H1 (cell line): Measurements from ENCODE around the gene ANKRD40. TPM values are rescaled to one million over a fixed set of nuclear protein-coding genes. Genes with fewer than 3 reads are reported as not detected.

Experiments used
- CTCF ChIA-PET: fragments of 300-600 bp; sonication (Branson Sonifier 250); formaldehyde crosslinking; loops from one replicate; lab custom pipeline; 2021; ENCODE audit not compliant: partially characterized antibody; lab: Charles Lee
- POLR2A ChIA-PET: fragments of 300-600 bp; sonication (Branson Sonifier 250); formaldehyde crosslinking; loops from one replicate; lab custom pipeline; 2021; ENCODE audit warnings: inconsistent platforms; ENCODE audit not compliant: partially characterized antibody; lab: Charles Lee
- DNase-seq, 2 experiments: peaks; one replicate each; pipeline versions ENCODE4 v3.0.0 to v3.0.0-alpha.2; 2010 to 2022; ENCODE audit warnings: low spot score in 2 of 2, low read depth in 1 of 2, mixed read lengths in 1 of 2
- FAIRE-seq: peaks from 2 replicates; lab custom pipeline; 2011; peaks lifted over from hg19 to GRCh38; lab: Jason Lieb, UNC
- H2AFZ ChIP-seq: 2 replicates; pipeline ENCODE4 v1.8.1; 2012; ENCODE audit warnings: low read length, inconsistent platforms
- H2AK5ac ChIP-seq: 2 replicates; pipeline ENCODE4 v1.6.1; 2013; ENCODE audit warnings: low read depth, low read length
- H2BK120ac ChIP-seq: replicated peaks from 2 replicates; pipeline ENCODE3; 2013; ENCODE audit warnings: low read depth, low read length, inconsistent platforms
- H2BK12ac ChIP-seq: 2 replicates; pipeline ENCODE4 v1.6.1; 2013; ENCODE audit warnings: low read depth, low read length
- H2BK15ac ChIP-seq: 2 replicates; pipeline ENCODE4 v1.6.1; 2013; ENCODE audit warnings: low read length
- H2BK20ac ChIP-seq: 2 replicates; pipeline ENCODE4 v1.6.1; 2013; ENCODE audit warnings: low read length
- H2BK5ac ChIP-seq: 2 replicates; pipeline ENCODE4 v1.6.1; 2013; ENCODE audit warnings: low read depth, low read length
- H3K14ac ChIP-seq: 2 replicates; pipeline ENCODE4 v1.6.1; 2013; ENCODE audit warnings: inconsistent platforms; ENCODE audit not compliant: insufficient read length
- H3K18ac ChIP-seq: 2 replicates; pipeline ENCODE4 v1.6.1; 2013; ENCODE audit warnings: low read length; ENCODE audit errors: extremely low read depth
- H3K23ac ChIP-seq: 2 replicates; pipeline ENCODE4 v1.6.1; 2013; ENCODE audit warnings: inconsistent platforms; ENCODE audit not compliant: insufficient read length
- H3K23me2 ChIP-seq: 2 replicates; pipeline ENCODE4 v1.6.1; 2013; ENCODE audit warnings: low read depth, low read length
- H3K27ac ChIP-seq: 2 replicates; pipeline ENCODE4 v1.6.1; 2011; ENCODE audit warnings: low read depth, low read length, inconsistent platforms
- H3K27me3 ChIP-seq, 4 experiments: replicated peaks in 1 of 4; 1 replicate in 1 of 4; 2 replicates in 3 of 4; pipeline versions ENCODE4 v1.6.1 to v1.8.1; 2011 to 2013; ENCODE audit warnings: low read length in 3 of 4, mild to moderate bottlenecking in 3 of 4, inconsistent platforms in 2 of 4, mixed read lengths in 2 of 4, moderate library complexity in 1 of 4; ENCODE audit not compliant: control insufficient read depth in 3 of 4, insufficient read depth in 3 of 4; ENCODE audit errors: extremely low read depth in 1 of 4
- H3K36me3 ChIP-seq, 4 experiments: 2 replicates each; pipeline versions ENCODE4 v1.6.1 to v1.8.1; 2011 to 2013; ENCODE audit warnings: mild to moderate bottlenecking in 4 of 4, low read length in 3 of 4, moderate library complexity in 2 of 4, control low read depth in 1 of 4, inconsistent platforms in 1 of 4; ENCODE audit not compliant: insufficient read depth in 4 of 4, control insufficient read depth in 2 of 4
- H3K4ac ChIP-seq: replicated peaks from 2 replicates; pipeline ENCODE3; 2013; ENCODE audit warnings: low read length, low read depth, mixed read lengths, inconsistent platforms; ENCODE audit not compliant: insufficient read length
- H3K4me1 ChIP-seq, 4 experiments: replicated peaks in 1 of 4; 1 replicate in 1 of 4; 2 replicates in 3 of 4; pipeline versions ENCODE4 v1.6.1 to v1.8.1; 2011 to 2013; ENCODE audit warnings: low read length in 3 of 4, inconsistent platforms in 2 of 4, mixed read lengths in 1 of 4; ENCODE audit not compliant: insufficient read depth in 4 of 4, control insufficient read depth in 3 of 4
- H3K4me2 ChIP-seq, 2 experiments: 2 replicates each; pipeline versions ENCODE4 v1.6.1 to v1.8.1; 2011 to 2013; ENCODE audit warnings: low read depth in 2 of 2, low read length in 2 of 2, control low read depth in 1 of 2, inconsistent platforms in 1 of 2, mild to moderate bottlenecking in 1 of 2; ENCODE audit not compliant: insufficient read depth in 1 of 2
- H3K4me3 ChIP-seq, 4 experiments: fragments of 200-600, 300-600 bp in 1 of 4; sonication (generic), shearing (Covaris generic), sonication (Bioruptor Twin) in 1 of 4; 2 replicates each; pipeline versions ENCODE4 v1.5.1 to v1.8.1; 2011 to 2016; ENCODE audit warnings: low read length in 4 of 4, low read depth in 3 of 4, control low read depth in 2 of 4, inconsistent platforms in 2 of 4, mild to moderate bottlenecking in 2 of 4, mixed read lengths in 1 of 4, moderate library complexity in 1 of 4; ENCODE audit not compliant: insufficient read depth in 2 of 4; ENCODE audit errors: extremely low read depth in 1 of 4
- H3K56ac ChIP-seq: replicated peaks from 2 replicates; pipeline ENCODE3; 2013; ENCODE audit warnings: low read depth, mild to moderate bottlenecking, mixed read lengths, low read length, inconsistent platforms; ENCODE audit not compliant: insufficient read length
- H3K79me1 ChIP-seq: 2 replicates; pipeline ENCODE4 v1.6.1; 2013; ENCODE audit warnings: low read depth, low read length, control low read depth
- H3K79me2 ChIP-seq, 2 experiments: 2 replicates each; pipeline versions ENCODE4 v1.6.1 to v1.8.1; 2012 to 2013; ENCODE audit warnings: low read length in 2 of 2, mild to moderate bottlenecking in 2 of 2, inconsistent platforms in 1 of 2; ENCODE audit not compliant: insufficient read depth in 2 of 2, control insufficient read depth in 1 of 2
- H3K9ac ChIP-seq, 4 experiments: replicated peaks in 1 of 4; 1 replicate in 1 of 4; 2 replicates in 3 of 4; pipeline versions ENCODE4 v1.6.1 to v1.8.1; 2011 to 2013; ENCODE audit warnings: low read depth in 3 of 4, low read length in 3 of 4, control low read depth in 2 of 4, mild to moderate bottlenecking in 2 of 4, moderate library complexity in 2 of 4, inconsistent platforms in 1 of 4; ENCODE audit errors: extremely low read depth in 1 of 4
- H3K9me3 ChIP-seq, 2 experiments: 2 replicates each; pipeline versions ENCODE4 v1.6.1 to v1.8.1; 2012 to 2013; ENCODE audit warnings: mild to moderate bottlenecking in 2 of 2, moderate library complexity in 2 of 2, control low read depth in 1 of 2, inconsistent platforms in 1 of 2, low read depth in 1 of 2, low read length in 1 of 2, mixed read lengths in 1 of 2; ENCODE audit not compliant: insufficient read depth in 2 of 2
- H4K20me1 ChIP-seq, 2 experiments: replicated peaks in 1 of 2; 2 replicates each; pipeline versions ENCODE3 to v1.8.1; 2011 to 2013; ENCODE audit warnings: inconsistent platforms in 2 of 2, low read length in 2 of 2, mild to moderate bottlenecking in 1 of 2; ENCODE audit not compliant: insufficient read depth in 2 of 2, control insufficient read depth in 1 of 2
- H4K5ac ChIP-seq: 2 replicates; pipeline ENCODE4 v1.6.1; 2013; ENCODE audit warnings: low read length, low read depth, mixed read lengths, inconsistent platforms; ENCODE audit not compliant: insufficient read length
- H4K8ac ChIP-seq: 2 replicates; pipeline ENCODE4 v1.8.0; 2013; ENCODE audit warnings: mild to moderate bottlenecking, moderate library complexity, low read length, inconsistent platforms; ENCODE audit not compliant: insufficient read depth; ENCODE audit errors: extremely low read depth
- H4K91ac ChIP-seq: replicated peaks from 2 replicates; pipeline ENCODE3; 2013; ENCODE audit warnings: low read length, mixed read lengths, inconsistent platforms; ENCODE audit not compliant: insufficient read length
- CBX5 ChIP-seq: fragments of 300-800, 300-1000 bp; sonication (generic); IDR thresholded peaks from 2 replicates; pipeline ENCODE4 v1.7.1; 2016; ENCODE audit warnings: antibody characterized with exemption, low read length, low read depth
- CHD1 ChIP-seq: IDR thresholded peaks from 2 replicates; pipeline ENCODE4 v1.6.1; 2012; ENCODE audit warnings: low read depth, low read length, improper control_type of control experiment
- CREB1 ChIP-seq: IDR thresholded peaks from 2 replicates; pipeline ENCODE4 v1.6.1; 2012; ENCODE audit warnings: inconsistent platforms
- EGR1 ChIP-seq: IDR thresholded peaks from 2 replicates; pipeline ENCODE4 v1.6.1; 2011; ENCODE audit warnings: low read depth, low read length, borderline replicate concordance
- FOSL1 ChIP-seq: IDR thresholded peaks from 2 replicates; pipeline ENCODE4 v1.6.1; 2011; ENCODE audit warnings: mild to moderate bottlenecking, low read depth, low read length, moderate library complexity; ENCODE audit not compliant: insufficient read depth
- HDAC2 ChIP-seq, 2 experiments: fragments of 300-600 bp in 1 of 2; sonication (generic) in 1 of 2; IDR thresholded peaks; 2 replicates each; pipeline ENCODE4 v1.6.1; 2011 to 2012; ENCODE audit warnings: low read depth in 2 of 2, low read length in 2 of 2, mild to moderate bottlenecking in 2 of 2, moderate library complexity in 2 of 2, borderline replicate concordance in 1 of 2, inconsistent platforms in 1 of 2
- KDM1A ChIP-seq: fragments of 200-600, 300-600 bp; sonication (generic); IDR thresholded peaks from 2 replicates; pipeline ENCODE4 v1.7.1; 2016; ENCODE audit warnings: mild to moderate bottlenecking, low read length, borderline replicate concordance
- NANOG ChIP-seq: IDR thresholded peaks from 2 replicates; pipeline ENCODE4 v1.6.1; 2011; ENCODE audit warnings: low read length, low read depth, mild to moderate bottlenecking, inconsistent platforms; ENCODE audit not compliant: insufficient read depth, poor library complexity, severe bottlenecking
- POLR2A ChIP-seq, 2 experiments: IDR thresholded peaks; 1 replicate in 1 of 2; 2 replicates in 1 of 2; pipeline ENCODE4 v1.6.1; 2011; ENCODE audit warnings: low read depth in 2 of 2, low read length in 2 of 2, mild to moderate bottlenecking in 2 of 2; ENCODE audit errors: control extremely low read depth in 1 of 2
- RBBP5 ChIP-seq: IDR thresholded peaks from 2 replicates; pipeline ENCODE4 v1.7.1; 2012; ENCODE audit warnings: low read depth, mild to moderate bottlenecking, inconsistent platforms, low read length, moderate library complexity, borderline replicate concordance
- RXRA ChIP-seq: IDR thresholded peaks from 2 replicates; pipeline ENCODE4 v1.6.1; 2011; ENCODE audit warnings: low read depth, mild to moderate bottlenecking, low read length, moderate library complexity; ENCODE audit not compliant: insufficient read depth
- SP2 ChIP-seq: IDR thresholded peaks from 2 replicates; pipeline ENCODE4 v1.6.1; 2012; ENCODE audit warnings: mild to moderate bottlenecking, low read length, inconsistent platforms
- WGBS, 2 experiments: shearing (Covaris generic) in 1 of 2; methylation state at CpG; one replicate each; pipeline versions ENCODE4 v1.1.6 to v1.1.7; 2013 to 2015; ENCODE audit warnings: low lambda C conversion rate in 2 of 2, mixed read lengths in 2 of 2, inconsistent platforms in 1 of 2, low coverage in 1 of 2, missing lambda C conversion rate in 1 of 2; ENCODE audit not compliant: insufficient replicate concordance in 2 of 2, insufficient coverage in 1 of 2, insufficient read length in 1 of 2; ENCODE audit errors: extremely low coverage in 1 of 2, missing lambda C conversion rate in 1 of 2; 5-methylcytosine and 5-hydroxymethylcytosine counted together
- polyA plus RNA-seq, 7 experiments: library from polyadenylated mRNA; depleted of rRNA in 3 of 7; stranded (reverse) in 5 of 7; unstranded in 2 of 7; fragments of >200 nt in 5 of 7; fragments of 200-250 nt in 2 of 7; gene quantifications; 1 replicate in 5 of 7; 2 replicates in 1 of 7; 4 replicates in 1 of 7; pipeline versions ENCODE4 v1.2.1 to v1.2.3, GENCODE V29; 2011 to 2013; ENCODE audit warnings: missing spikeins in 2 of 7, mixed read lengths in 2 of 7
- total RNA-seq: library from RNA; stranded (reverse); fragmentation: NEBNext Ultra II Directional; extraction: Animal tissue kit (Norgen Biotek cat#: 25700); gene quantifications from 2 replicates; pipeline ENCODE4 v1.2.1, GENCODE V29; 2021
- TF ChIP-seq, protein P1 (sequence below): IDR thresholded peaks from 2 replicates; pipeline ENCODE4 v1.6.1; 2012; ENCODE audit warnings: inconsistent platforms

Gene ANKRD40
- total and polyA plus RNA-seq, 2 of the 8 experiments (the other 6 are each of a cell fraction or from before 2014, with no cell fraction given): 26.1 to 50.1 TPM

DNA sequence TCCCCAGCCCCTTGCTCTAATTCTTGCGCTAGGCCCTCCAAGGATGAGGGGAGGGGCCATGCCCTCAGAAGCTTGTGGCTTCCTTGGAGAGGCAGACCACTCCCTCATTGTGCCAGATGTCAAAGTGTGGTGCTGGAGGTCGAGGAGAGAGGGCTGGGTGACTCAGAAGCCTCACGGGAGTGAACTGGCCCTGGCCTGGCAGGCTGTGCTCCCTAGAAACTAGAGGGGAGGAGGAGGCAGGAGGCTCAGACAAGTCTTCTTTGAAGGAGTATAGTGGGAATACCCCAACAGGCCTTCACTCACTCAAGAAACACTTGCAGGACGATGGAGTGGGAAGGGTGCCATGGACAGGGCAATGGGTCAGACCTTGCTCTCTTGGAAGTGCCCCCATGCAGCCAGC, 18.5 kb downstream of the ANKRD40 start:
- Histone ChIP-seq H3K27me3 (no peaks in the 10 kb centered on the region), H2BK5ac (no peak overlapping the region), H3K27ac (no peak overlapping the region), H2AK5ac (no peak overlapping the region), H3K9me3 (no peaks in the 10 kb centered on the region), H4K20me1 (no peaks in the 10 kb centered on the region), H3K79me2 (no peaks in the 10 kb centered on the region), H4K5ac (no peak overlapping the region), H2AFZ (no peak overlapping the region), H3K23me2 (no peaks in the 10 kb centered on the region), H4K8ac (no peak overlapping the region; the same call in 1 of the 2 replicates), H3K79me1 (no peaks in the 10 kb centered on the region), H2BK12ac (no peak overlapping the region), H3K36me3 (peaks cover 2 to 12% (median 5%) of the 10 kb centered on the region in 4 experiments; a peak in 5 of 8 replicates), H3K23ac (no peak overlapping the region), H3K56ac (no peak overlapping the region), H3K4me1 (peaks cover 1 to 28% (median 10%) of the 10 kb centered on the region in 4 experiments; a peak in 6 of 7 replicates), H2BK120ac (no peak overlapping the region), H3K9ac (no peak overlapping the region), H2BK15ac (no peak overlapping the region), H3K4ac (no peak overlapping the region), H2BK20ac (no peak overlapping the region), H3K4me3 (no peak overlapping the region), H4K91ac (no peak overlapping the region), H3K18ac (no peak overlapping the region), H3K14ac (no peak overlapping the region), H3K4me2 (no peak overlapping the region)
- no peak for FAIRE-seq
- CTCF ChIA-PET: interaction anchor here (2.3 to 20.2 kb wide), 4 partner anchors 8 to 139 kb away, joined by 7 to 391 read pairs (median 52); no protein-coding TSS in a partner anchor
- DNase-seq: no peak
- 65% methylated on average over 4 of the region's 4 CpGs; no CpG with 5 or more reads in 1 of the 2 experiments for WGBS, 2 experiments
- POLR2A ChIA-PET: interaction anchor here (0.8 kb wide), 1 partner anchor 27 kb away, joined by 3 read pairs; no protein-coding TSS in a partner anchor
- no peak for TF ChIP-seq RBBP5
- TF ChIP-seq SP2: no peak
- no peak for TF ChIP-seq RXRA
- no peak for TF ChIP-seq FOSL1
- no peak for TF ChIP-seq KDM1A
- no peak for TF ChIP-seq CHD1
- TF ChIP-seq, protein P1, sequence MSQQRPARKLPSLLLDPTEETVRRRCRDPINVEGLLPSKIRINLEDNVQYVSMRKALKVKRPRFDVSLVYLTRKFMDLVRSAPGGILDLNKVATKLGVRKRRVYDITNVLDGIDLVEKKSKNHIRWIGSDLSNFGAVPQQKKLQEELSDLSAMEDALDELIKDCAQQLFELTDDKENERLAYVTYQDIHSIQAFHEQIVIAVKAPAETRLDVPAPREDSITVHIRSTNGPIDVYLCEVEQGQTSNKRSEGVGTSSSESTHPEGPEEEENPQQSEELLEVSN: no peak
- TF ChIP-seq HDAC2 (IDR thresholded peaks at IDR 0.05; ENCODE audit: borderline replicate concordance in 1 of 2, low read depth in 2 of 2, low read length in 2 of 2): no peak
- TF ChIP-seq NANOG: no peak
- no peak for TF ChIP-seq CREB1
- no peak for TF ChIP-seq CBX5
- TF ChIP-seq EGR1: no peak
- no peak for TF ChIP-seq POLR2A (IDR thresholded peaks at IDR 0.05; ENCODE audit: control extremely low read depth in 1 of 2, low read depth in 2 of 2, low read length in 2 of 2)
